Stomach (tissue), 4 donors: Measurements from ENCODE around the gene PTPRD.

Source experiments
- CTCF ChIP-seq, 7 experiments: fragments of 450-650 bp in 4 of 7; fragments of 200-600 bp in 3 of 7; sonication (generic) in 3 of 7; IDR thresholded peaks; one replicate each; pipeline ENCODE4 v1.5.1; 2016 to 2019; ENCODE audit warnings: antibody characterized with exemption in 7 of 7, control low read depth in 2 of 7, mild to moderate bottlenecking in 1 of 7
- EP300 ChIP-seq: sonication (generic); formaldehyde crosslinking; IDR thresholded peaks from one replicate; pipeline ENCODE4 v1.6.1; 2017; ENCODE audit warnings: antibody characterized with exemption
- POLR2A ChIP-seq, 4 donors: fragments of 450-650 bp; IDR thresholded peaks; one replicate each; pipeline ENCODE4 v1.6.1; 2016; ENCODE audit warnings: antibody characterized with exemption in 4 of 4, control low read depth in 2 of 4, mild to moderate bottlenecking in 1 of 4, moderate library complexity in 1 of 4
- POLR2AphosphoS5 ChIP-seq, 3 donors: sonication (generic); formaldehyde crosslinking; IDR thresholded peaks; one replicate each; pipeline ENCODE4 v1.6.1; 2016; ENCODE audit warnings: antibody characterized with exemption in 3 of 3

GRCh38 chr9:9396518-9396917 is 1216.3 kb downstream of the PTPRD start:
- TF ChIP-seq EP300 (no peak), CTCF (IDR thresholded peaks at IDR 0.05) (no peak), POLR2A (IDR thresholded peaks at IDR 0.05) (no peak), POLR2AphosphoS5 (IDR thresholded peaks at IDR 0.05) (no peak)
